Raji (cell line): Measurements from ENCODE around the gene DCAF8.

ENCODE experiments used
- POLR2A ChIP-seq: IDR thresholded peaks from 2 replicates; pipeline ENCODE4 v1.6.1; 2011; ENCODE audit warnings: low read depth, low read length, control low read depth; ENCODE audit not compliant: insufficient read depth

Gene DCAF8

GRCh38 chr1:160277987-160278386 lies 15.6 kb upstream of the DCAF8 start:
- TF ChIP-seq POLR2A: no peak

GRCh38 chr1:160277330-160277729 lies 15.0 kb upstream of the DCAF8 start:
- TF ChIP-seq POLR2A: no peak

GRCh38 chr1:160271025-160271424 lies 8.7 kb upstream of the DCAF8 start:
- TF ChIP-seq POLR2A: no peak

GRCh38 chr1:160267284-160267991 lies 5.1 kb upstream of the DCAF8 start:
- TF ChIP-seq POLR2A: no peak

GRCh38 chr1:160264795-160265307 lies 2.5 kb upstream of the DCAF8 start:
- TF ChIP-seq POLR2A: no peak

GRCh38 chr1:160261556-160261892 lies 825 bp downstream of the DCAF8 start:
- TF ChIP-seq POLR2A: no peak

- TF ChIP-seq POLR2A: no peak
Measured at GRCh38 chr1:160260406-160261382, 1.7 kb downstream of the DCAF8 start.

- TF ChIP-seq POLR2A: no peak
Measured at GRCh38 chr1:160258177-160258798, 4.1 kb downstream of the DCAF8 start.

- TF ChIP-seq POLR2A: no peak
Measured at GRCh38 chr1:160257411-160258015, 4.8 kb downstream of the DCAF8 start.

GRCh38 chr1:160256396-160257046 lies 5.8 kb downstream of the DCAF8 start:
- TF ChIP-seq POLR2A: no peak

GRCh38 chr1:160255781-160256300 lies 6.5 kb downstream of the DCAF8 start:
- no peak for TF ChIP-seq POLR2A

GRCh38 chr1:160251687-160252526 lies 10.4 kb downstream of the DCAF8 start:
- no peak for TF ChIP-seq POLR2A

- TF ChIP-seq POLR2A: no peak
Measured at GRCh38 chr1:160251011-160251410, 11.3 kb downstream of the DCAF8 start.

- TF ChIP-seq POLR2A: no peak
Measured at GRCh38 chr1:160247053-160247452, 15.3 kb downstream of the DCAF8 start.

GRCh38 chr1:160245434-160245833 lies 16.9 kb downstream of the DCAF8 start:
- TF ChIP-seq POLR2A: no peak
